Transverse colon (tissue), 4 donors: ENCODE results near the gene KY.

ENCODE experiments used
- EP300 ChIP-seq: sonication (generic); formaldehyde crosslinking; IDR thresholded peaks from one replicate; pipeline ENCODE4 v1.6.1; 2017; ENCODE audit warnings: antibody characterized with exemption, low read depth
- POLR2A ChIP-seq: fragments of 450-650 bp; IDR thresholded peaks from one replicate; pipeline ENCODE4 v1.6.1; 2016; ENCODE audit warnings: antibody characterized with exemption, mild to moderate bottlenecking, moderate library complexity
- POLR2AphosphoS5 ChIP-seq, 3 donors: sonication (generic); formaldehyde crosslinking; IDR thresholded peaks; one replicate each; pipeline ENCODE4 v1.6.1; 2016; ENCODE audit warnings: antibody characterized with exemption in 3 of 3
- TF ChIP-seq, protein P1 (sequence below), 5 experiments: fragments of 200-600 bp in 3 of 5; fragments of 450-650 bp in 2 of 5; sonication (generic) in 3 of 5; IDR thresholded peaks; 1 replicate in 2 of 5; 2 replicates in 3 of 5; pipeline ENCODE4 v1.5.1; 2016 to 2017; ENCODE audit warnings: antibody characterized with exemption in 5 of 5, inconsistent platforms in 3 of 5, mild to moderate bottlenecking in 2 of 5, moderate library complexity in 1 of 5

DNA sequence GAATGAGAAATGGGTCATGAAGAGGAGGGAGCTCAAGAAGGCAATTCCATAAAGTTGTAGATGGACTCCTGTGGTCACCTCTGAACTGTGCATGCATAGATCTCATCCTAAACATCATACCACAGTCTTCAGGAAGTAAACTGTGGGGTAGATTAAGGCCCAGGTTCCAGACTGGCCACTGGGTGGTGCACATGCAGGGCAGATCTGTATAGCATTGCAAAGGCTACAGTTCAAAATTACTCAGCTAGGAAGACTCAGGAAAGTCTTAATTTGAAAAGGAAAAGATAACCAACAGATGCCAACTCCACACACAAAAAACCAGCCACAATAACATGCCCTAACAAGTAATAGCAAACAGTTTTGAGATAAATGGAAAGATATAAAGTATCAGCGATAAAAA is 20.3 kb downstream of the KY start:
- TF ChIP-seq EP300 (no peak), POLR2AphosphoS5 (IDR thresholded peaks at IDR 0.05) (no peak), POLR2A (no peak)
- TF ChIP-seq, protein P1, sequence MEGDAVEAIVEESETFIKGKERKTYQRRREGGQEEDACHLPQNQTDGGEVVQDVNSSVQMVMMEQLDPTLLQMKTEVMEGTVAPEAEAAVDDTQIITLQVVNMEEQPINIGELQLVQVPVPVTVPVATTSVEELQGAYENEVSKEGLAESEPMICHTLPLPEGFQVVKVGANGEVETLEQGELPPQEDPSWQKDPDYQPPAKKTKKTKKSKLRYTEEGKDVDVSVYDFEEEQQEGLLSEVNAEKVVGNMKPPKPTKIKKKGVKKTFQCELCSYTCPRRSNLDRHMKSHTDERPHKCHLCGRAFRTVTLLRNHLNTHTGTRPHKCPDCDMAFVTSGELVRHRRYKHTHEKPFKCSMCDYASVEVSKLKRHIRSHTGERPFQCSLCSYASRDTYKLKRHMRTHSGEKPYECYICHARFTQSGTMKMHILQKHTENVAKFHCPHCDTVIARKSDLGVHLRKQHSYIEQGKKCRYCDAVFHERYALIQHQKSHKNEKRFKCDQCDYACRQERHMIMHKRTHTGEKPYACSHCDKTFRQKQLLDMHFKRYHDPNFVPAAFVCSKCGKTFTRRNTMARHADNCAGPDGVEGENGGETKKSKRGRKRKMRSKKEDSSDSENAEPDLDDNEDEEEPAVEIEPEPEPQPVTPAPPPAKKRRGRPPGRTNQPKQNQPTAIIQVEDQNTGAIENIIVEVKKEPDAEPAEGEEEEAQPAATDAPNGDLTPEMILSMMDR (IDR thresholded peaks at IDR 0.05) = no peak
